ENCODE results near the gene GPX2.

GPX2 gene

DNA sequence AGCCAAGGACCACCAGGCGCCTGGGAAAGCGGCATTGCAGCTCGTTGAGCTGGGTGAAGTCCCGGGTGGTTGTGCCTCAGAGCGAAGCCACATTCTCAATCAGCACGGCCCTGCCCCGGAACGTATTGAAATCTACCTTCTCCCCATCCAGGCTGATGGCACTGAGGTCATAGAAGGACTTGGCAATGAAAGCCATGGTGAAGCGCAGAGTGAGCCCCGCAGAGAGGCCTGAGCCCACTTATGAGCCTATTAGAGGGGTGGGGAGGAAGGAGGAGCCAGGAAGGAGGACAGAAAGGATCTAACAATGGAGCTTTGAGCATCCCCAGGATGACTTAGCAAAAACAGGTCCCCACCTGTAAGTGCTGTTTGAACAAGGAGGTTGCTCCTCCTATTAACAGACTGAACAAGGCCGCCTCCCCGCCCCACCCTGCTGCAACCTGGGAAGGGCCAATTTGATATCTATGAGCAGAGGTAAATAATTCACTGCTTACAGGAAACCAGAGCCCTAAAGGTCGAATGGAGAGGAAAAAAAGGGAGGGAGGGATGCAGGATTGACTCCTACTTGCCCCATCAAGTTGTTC, at the start of gene GPX2:
GPX2 (minus strand) TSS at position 215 of the 581 bp plus-strand sequence; CDS start at position 196, 19 bp downstream.
- in situ Hi-C loops (cut with HindIII; ENCODE audit: low sequenced_read_pairs): no loop called here

DNA sequence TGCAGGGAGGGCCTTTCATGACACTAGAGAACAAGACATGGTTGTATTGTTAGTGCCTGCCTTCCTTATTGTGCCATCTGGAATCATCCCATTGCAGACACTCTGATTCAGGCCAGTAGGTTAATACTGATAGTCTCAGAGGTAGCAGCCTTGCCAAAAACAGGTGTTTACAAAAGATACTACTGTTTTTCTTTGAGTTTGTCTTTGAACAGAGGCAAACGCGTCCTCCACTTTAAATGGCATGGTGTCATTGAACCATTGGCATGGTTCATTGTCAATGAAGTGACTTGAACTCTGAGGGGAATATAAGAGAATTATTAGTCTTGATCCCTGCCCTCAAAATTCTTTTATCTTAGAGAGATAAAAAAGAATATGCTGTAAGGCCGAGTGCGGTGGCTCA, 48.4 kb upstream of the GPX2 start:
- in situ Hi-C loops (cut with HindIII; ENCODE audit: low sequenced_read_pairs): no loop called here

DNA sequence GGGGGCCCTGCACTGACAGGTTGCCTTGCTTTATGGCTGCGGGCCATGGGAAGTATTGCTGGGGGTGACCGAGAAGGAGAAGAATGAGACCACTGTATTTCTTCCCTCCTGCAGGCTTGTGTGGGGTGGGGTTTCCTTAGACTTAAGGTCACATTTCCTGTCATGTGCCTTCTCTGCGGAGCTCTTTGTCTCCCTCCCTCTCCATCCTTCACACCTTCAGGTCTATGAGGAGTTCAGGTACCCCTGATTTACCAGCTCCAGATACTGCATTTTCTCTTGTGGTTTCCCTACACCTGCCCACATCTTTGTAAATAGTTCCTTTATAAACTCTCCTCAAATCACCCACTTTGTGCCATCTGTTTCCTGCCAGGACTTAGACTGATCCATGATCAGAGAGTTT, 47.8 kb upstream of the GPX2 start:
- in situ Hi-C loops (cut with HindIII; ENCODE audit: low sequenced_read_pairs): no loop called here

DNA sequence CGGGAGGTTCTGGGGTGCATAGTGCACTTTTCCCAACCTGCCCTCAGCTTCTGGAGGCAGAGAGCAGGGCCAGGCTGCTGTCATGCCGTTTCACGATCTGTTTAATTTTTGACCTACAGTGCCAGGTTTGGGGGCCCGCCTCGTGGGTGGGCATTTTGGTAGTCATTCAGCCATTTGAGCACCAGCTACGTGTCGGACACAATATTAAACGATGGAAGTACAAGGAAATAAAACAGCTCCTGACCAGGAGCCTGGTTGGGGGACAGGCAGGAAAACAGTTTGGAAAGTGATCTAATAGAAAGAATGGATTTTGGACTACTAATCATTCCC, 44.9 kb upstream of the GPX2 start:
- in situ Hi-C loops (cut with HindIII; ENCODE audit: low sequenced_read_pairs): no loop called here

DNA sequence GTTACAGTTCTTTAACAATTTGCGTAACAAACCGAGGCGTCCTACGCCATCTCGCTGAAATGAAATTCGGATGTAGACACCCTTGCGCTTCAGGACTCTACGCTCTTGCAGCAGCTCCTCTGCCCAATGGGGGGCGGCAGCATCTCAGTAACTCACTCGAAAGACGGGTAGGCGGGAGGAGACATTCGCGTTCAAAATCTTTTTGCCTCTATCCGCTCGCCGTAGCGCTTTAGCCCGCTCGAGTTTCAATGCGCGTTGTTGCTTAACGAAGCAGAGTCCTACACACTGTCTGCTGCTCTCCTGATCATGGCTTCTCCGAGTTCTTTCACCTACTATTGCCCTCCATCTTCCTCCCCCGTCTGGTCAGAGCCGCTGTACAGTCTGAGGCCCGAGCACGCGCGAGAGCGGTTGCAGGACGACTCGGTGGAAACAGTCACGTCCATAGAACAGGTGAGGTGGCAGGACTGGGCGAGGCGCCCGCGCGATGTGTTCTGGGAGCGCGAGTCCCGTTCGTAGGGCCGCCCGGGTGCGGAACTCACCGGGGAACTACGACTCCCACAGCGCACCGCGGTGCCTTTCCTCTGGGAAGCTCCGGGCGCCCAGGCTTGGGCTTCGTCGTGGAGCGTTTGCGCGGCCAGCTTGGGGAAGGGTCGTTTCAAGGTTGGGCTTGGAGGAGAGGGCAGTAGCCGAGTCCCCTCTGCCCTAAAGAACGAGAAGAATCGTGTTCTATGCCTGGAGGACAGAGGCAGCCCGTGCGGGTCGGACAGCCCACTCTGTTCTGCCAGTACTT, 44.3 kb upstream of the GPX2 start, which contains the start of gene FNTB:
FNTB (plus strand) TSS at position 248 of the 790 bp plus-strand sequence; CDS start at position 307, 59 bp downstream.
- in situ Hi-C loops (cut with HindIII; ENCODE audit: low sequenced_read_pairs): no loop called here

DNA sequence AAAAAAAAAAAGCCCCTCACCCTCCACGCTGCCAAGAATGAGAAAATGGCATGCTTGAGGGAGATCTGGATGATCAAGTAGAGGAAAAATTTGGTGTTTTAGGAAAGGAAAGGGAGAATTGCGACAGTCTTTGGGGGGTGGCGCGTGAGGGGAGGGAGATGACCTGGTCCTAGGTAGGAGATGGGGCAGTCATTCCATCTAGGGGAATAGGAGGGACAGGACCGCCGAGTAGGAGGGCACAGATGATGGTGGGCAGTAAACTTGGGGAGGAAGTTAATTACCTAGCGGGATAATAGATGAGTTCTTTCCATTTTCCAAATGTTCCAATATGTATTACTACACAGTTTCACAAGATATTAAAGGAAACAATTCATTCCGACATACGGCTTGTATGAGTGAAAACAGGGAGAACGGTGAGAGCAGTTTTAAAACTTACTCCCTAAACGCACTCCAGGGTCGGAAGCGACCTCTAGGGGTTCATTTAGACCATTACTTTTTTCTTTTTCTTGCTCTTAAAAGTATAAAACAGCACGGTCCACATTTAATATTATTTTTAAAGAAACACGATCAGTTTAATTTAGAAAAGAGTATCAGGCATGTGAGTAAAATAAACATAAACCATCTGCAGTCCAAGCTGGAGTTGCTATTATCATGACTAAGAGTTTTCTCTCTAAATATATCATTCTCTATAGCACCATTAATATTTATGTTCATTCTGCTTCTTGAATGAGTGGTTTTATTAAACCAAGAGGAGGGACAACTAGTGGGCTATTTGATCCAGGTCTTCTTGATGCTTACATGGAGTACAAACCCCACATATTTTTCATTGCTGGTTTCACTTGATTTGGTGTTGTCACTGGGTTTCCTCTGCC, 41.1 kb upstream of the GPX2 start:
- in situ Hi-C loops (cut with HindIII; ENCODE audit: low sequenced_read_pairs): no loop called here

DNA sequence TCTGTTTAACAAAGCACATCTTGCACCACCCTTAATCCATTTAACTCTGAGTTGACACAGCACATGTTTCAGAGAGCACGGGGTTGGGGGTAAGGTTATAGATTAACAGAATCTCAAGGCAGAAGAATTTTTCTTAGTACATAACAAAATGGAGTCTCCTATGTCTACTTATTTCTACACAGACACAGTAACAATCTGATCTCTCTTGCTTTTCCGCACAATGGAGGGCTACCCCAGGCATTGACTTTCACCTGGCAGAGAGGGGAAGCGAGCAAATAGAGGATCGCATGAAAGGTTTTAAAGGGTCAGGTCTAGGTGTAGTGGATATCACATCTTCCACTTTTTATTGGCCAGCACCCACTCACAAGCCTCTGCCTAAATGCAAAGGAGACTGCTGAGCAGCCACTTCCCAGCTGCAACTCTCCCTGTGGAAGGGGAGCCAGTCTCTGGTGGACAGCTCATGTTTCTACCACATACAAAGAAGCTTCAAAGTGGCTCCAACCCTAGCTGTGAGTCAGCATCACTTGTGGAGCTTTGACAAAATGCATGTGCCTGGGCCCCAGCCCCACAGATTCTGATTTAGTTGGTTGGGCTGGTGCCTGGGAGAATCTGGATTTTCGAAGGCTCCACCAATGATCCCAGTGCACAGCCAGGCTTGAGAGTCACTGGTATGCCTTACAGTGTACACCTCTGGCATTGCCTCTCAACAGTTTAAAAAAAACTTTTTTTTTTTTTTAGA, 37.0 kb upstream of the GPX2 start:
- in situ Hi-C loops (cut with HindIII; ENCODE audit: low sequenced_read_pairs): no loop called here

DNA sequence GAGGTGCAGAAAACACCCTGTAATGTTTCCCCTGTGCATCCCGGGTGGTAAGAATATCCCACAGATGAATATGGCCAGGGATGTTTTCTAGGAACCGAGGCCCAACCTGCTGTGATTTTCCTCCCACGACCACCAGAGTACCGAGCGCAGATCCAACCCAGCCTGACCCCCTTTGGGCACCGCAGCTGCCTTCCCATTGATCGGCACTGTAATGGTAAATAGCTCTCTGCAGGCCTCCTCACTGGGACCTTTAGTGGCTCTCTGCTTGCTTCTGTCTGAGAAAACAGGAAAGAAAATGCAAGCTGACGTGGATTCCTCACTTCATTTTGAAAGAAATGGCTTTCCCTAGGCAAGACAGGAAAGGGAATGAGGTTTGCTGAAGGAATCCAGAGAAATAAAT, 32.0 kb upstream of the GPX2 start:
- in situ Hi-C loops (cut with HindIII; ENCODE audit: low sequenced_read_pairs): no loop called here

DNA sequence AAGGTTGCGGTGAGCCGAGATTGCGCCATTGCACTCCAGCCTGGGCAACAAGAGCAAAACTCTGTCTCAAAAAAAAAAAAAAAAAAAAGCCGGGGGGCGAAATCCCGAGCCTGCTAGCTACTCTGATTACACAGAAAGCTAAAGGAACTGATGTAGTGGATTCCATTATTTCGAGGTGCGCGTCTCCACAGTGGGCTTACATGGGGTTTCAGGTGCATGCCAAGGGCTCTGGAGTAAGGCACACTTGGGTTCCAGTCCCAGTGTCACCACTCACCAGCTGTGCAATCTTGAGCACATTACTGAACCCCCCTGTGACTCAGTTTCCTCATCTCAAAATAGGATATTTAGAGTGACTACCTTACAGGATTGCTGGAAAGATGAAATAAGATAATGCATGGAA, 31.3 kb upstream of the GPX2 start:
- in situ Hi-C loops (cut with HindIII; ENCODE audit: low sequenced_read_pairs): no loop called here

DNA sequence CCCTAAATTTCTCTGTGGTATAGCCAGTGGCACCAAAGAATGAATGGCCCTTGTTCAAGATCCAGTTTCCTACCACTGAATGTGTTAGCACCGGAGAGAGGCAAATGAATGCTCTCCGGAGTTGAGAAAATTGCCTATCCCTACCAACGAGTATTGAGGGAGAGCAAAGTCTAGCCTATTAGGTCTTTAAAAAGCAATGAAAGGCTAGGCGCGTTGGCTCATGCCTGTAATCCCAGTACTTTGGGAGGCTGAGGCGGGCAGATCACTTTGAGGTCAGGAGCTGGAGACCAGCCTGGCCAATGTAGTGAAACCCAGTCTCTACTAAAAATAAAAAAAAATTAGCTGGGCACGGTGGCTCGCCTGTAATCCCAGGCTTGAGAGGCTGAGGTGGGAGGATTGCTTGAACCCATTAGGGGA, 30.5 kb upstream of the GPX2 start:
- in situ Hi-C loops (cut with HindIII; ENCODE audit: low sequenced_read_pairs): no loop called here

DNA sequence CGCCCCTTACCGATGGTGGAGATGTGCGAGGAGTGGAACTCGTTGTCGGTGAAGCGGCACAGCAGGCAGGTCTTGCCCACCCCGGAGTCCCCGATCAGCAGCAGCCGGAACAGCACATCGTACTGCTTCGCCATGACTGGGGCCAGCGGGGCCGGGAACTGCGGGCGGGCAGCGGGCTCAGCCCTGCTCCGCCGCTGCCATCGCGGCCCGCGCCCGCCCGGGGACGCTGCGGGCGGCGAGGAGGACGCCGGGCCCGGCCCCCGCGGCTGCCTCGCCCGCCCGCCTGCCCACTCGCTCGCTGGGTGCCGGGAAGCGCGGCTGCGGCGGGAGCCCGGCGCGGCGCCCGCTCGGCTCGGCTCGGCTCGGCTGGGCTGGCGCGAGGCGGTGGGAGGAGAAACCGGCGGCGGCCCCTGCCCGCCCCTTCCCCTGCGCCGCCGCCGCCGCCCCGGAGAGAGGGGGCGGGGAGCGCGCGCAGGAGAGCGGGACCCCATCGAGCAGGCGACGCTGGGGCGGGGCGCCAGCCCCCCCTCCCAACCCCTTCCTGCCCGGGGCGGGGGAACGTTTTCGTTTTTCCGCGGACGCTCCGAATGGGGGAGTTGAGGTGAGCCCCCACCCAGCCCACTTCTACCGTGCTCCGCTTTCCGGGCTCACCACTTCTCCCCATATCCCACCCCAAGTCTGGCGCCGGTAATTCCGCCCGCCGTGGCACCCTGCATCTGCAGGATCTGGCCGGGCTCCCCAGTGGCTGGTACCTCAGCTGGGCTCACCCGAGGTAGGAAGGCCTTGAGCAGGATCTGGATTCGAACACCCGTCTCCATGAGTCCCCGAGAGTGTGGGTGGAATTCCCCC, 29.6 kb upstream of the GPX2 start, which contains the start of gene RAB15:
RAB15 (minus strand) TSS at position 394 of the 849 bp plus-strand sequence; CDS start at position 134, 260 bp downstream.
- in situ Hi-C loops (cut with HindIII; ENCODE audit: low sequenced_read_pairs): no loop called here

DNA sequence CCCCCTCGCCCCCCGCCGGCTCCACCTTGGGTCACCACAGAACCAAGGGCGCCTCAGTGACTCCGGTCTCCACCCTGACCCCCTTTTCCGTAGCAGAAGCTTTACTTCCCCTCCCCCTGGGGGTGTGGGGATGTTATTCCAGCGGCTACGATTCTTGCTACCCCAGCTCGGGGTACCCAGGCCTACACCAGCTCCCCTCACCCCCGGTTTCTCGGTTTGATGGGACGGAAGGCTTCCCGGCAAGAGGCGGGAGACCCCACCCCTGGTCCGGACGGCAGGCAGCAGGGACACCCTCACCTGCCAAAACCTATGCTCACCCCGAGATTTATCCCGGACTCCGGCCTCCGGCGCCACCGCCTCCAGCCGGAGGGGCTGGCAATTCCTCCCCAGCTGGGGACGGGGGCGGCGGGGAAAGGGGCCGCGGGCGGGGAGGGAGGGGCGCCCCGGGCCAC, 29.0 kb upstream of the GPX2 start:
- in situ Hi-C loops (cut with HindIII; ENCODE audit: low sequenced_read_pairs): no loop called here

DNA sequence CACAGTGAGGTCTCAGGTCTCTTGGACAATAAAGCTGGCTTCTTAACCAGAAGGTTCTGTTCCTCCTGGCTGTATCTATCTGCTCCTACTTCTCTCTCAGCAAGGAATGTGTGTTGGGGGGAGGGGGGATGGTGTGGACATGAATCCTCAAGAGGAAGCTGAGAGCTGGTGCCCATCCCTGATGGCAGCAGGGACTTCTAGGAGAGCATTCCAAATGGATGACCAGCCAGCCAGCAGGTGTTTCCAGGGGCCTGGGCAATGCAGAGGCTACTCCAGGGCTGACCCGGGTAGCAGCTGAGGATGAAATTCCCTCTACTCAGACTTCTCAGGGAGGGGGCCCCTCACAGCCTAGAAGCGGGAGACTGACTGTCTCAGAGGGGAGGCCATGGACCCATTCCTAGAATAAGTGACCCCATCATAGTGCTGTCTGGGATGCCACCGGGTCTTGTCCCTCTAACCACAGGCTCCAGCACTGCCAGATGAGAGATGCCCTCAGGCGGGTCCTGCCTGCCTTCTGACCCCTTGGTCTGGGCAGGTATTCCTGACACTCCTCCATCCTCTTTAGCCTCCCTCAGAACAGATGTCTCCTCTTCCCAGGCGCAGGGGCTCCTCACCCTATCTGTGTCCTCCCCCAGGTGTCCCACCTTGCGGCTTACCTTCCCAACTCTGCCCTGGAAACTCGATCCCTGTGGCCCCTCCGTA, 28.4 kb upstream of the GPX2 start:
- in situ Hi-C loops (cut with HindIII; ENCODE audit: low sequenced_read_pairs): no loop called here

DNA sequence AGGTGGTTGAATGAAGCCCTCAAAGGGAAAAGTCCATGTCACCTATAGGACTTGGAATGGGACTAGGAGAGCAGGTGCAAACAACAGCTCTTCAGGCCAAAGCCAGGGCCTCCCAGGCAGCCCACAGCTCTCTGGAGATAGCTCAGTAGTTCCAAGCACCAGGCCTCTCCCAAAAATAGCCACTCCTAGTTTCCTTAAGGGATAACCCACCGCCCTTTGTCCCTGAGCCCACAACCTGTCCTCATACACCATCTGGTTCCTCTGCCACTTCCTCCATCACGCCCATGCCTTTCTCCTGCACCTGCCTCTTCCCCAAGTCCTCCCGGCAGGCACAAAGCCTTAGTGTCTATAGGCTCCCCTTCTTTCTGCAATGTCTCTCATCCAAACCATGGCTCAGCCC, 27.5 kb upstream of the GPX2 start:
- in situ Hi-C loops (cut with HindIII; ENCODE audit: low sequenced_read_pairs): no loop called here

DNA sequence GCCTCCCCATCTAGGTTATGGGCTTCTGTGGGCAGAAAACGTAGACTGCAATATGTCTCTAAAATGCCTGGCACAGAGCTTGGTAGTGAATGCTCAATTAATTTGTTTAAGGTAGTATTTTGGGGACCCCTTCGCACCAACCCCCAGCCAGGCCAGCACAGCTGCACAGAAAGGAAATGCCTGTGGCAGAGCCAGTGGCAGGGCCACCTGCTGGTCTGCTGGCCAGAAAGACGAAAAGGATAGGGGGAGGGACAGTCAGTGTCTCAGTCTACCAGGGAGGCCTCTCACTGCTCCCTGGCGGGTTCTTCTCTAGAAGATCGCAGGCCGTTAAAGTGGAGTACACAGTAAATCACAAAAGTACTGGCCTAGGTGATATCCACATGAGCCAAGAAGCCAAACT, 26.1 kb upstream of the GPX2 start:
- in situ Hi-C loops (cut with HindIII; ENCODE audit: low sequenced_read_pairs): no loop called here

DNA sequence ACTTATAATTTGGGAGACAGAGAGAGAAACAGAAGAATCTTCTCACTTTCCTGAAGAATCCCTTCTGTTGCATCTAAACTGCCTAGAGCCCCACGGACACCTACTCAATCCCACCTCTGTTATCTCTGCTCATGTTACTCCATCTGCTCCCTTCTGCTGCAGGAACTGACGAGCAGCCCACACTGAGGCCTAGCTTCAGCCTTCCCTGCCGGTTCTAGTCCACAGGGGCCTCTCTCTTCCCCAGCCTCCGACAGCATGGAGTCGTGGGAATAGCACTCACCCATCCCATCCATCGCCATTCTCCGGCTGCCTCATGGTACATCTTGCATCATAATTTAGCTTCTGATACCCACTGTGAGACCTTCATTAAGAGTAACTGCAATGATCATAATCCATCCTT, 25.6 kb upstream of the GPX2 start:
- in situ Hi-C loops (cut with HindIII; ENCODE audit: low sequenced_read_pairs): no loop called here

DNA sequence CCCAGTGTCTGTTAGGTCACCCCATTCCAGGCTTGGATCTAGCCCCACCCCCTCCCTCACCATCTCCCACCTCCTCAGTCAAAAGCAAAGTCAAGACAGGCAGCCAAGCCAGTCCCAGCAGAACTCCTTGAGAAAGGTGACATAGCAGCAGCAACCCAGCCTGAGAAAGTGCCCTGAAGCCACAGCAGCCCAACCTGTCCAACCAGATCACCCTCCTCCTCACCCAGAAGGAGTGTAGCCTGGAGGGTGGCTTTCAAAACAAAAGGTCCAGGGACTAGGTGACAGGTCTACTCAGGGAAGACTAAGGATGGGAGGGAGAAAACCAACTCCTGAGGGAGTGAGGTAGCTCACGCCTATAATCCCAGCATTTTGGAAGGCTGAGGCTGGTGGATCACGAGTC, 24.4 kb upstream of the GPX2 start:
- in situ Hi-C loops (cut with HindIII; ENCODE audit: low sequenced_read_pairs): no loop called here

DNA sequence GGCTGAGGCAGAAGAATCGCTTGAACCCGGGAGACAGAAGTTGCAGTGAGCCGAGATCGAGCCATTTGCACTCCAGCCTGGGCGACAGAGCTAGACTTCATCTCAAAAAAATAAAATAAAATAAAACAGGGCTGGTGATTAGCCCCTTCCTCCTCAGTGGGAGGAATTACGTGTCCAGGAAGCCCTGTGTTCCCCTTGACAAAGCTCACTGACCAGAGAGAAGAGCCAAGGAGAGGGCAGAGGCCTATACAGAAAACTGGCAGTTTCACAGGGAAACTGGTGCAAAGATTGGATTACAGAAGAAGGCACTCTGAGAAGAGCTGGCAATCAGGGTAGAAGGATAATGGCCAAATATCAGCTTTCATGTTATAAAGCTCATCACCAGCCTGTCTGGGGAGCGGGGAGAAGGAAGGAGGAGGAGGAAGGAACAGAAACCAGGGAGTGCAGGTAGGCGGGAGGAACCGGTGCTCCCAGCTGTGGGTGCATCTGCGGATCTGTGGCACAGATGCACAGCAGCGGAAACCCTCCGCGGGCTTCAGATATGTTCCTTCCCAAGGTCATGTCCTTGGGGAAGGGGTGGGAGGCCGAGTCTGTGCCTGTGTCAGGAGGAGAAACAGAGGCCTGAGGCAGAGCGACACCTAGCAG, 22.9 kb upstream of the GPX2 start:
- in situ Hi-C loops (cut with HindIII; ENCODE audit: low sequenced_read_pairs): no loop called here

DNA sequence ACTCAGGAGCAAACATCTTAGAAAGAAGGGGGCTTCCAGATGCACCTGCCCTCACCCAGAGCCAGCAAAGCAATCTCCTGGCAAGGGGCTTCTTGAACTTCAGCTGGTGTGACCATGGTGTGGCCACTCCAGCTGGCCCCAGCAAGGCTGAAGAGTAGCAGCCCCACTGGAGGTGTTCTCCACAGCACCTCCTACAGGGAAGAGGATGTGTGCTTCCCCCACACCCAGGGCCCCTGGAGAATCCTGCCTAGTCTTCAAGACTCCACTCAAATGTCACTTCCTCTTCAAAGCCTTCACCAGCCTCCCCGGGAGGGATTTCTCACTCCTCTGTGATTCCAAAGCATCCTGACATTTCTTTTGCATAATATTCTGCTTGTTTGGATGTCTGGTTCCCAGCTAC, 21.1 kb upstream of the GPX2 start:
- in situ Hi-C loops (cut with HindIII; ENCODE audit: low sequenced_read_pairs): no loop called here
